ENCODE results near the gene ATRNL1. TPM values are rescaled to one million over a fixed set of nuclear protein-coding genes. Genes with fewer than 3 reads are reported as not detected.
"Not testable (repeated sequence)": the region's sequence is repeated elsewhere in the genome, so short reads cannot be mapped to it uniquely, and the experiment has no call there.

ATRNL1 gene
- polyA plus RNA-seq, 3 donors: 0.09 to 0.94 (median 0.34) TPM

GRCh38 chr10:115171392-115171960 is 78.3 kb downstream of the ATRNL1 start:
- H3K27ac ChIP-seq (ENCODE audit: low read depth, low read length): no peak overlapping the region
- 1 to 12% (median 6%) methylated on average over 1 of the region's 1 CpG for WGBS, 3 donors

- no peak overlapping the region for H3K27ac ChIP-seq (ENCODE audit: low read depth, low read length)
- 72 to 77% (median 75%) methylated on average over 3 of the region's 3 CpGs for WGBS, 3 donors
Measured at GRCh38 chr10:115173915-115174443, 80.8 kb downstream of the ATRNL1 start.

- not testable (repeated sequence) for H3K27ac ChIP-seq (ENCODE audit: low read depth, low read length)
- 56 to 96% (median 70%) methylated on average over 2 of the region's 2 CpGs for WGBS, 3 donors
Measured at GRCh38 chr10:115207276-115207675, 114.1 kb downstream of the ATRNL1 start.

DNA sequence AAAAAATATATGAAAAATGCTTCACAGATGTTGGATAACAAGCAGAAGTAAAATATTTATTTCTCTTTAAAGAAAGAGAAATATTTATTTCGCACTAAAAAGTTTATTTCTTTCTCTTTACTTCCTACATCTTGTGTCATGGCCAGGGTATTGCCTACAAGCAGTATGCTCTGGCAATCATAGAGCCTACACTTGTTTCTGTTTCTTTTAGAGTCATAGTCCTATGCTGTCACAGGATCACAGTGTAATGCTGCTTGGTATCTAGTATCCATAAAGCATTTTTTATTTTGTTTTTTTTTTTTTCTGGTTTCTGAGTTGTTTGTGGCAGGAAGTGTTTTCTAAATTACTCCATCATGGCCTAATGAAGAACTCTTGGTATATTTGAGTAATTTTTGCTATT is 116.0 kb downstream of the ATRNL1 start:
- 63 to 88% (median 87%) methylated on average over 1 of the region's 1 CpG for WGBS, 3 donors
- no peak overlapping the region for H3K27ac ChIP-seq (ENCODE audit: low read depth, low read length)

DNA sequence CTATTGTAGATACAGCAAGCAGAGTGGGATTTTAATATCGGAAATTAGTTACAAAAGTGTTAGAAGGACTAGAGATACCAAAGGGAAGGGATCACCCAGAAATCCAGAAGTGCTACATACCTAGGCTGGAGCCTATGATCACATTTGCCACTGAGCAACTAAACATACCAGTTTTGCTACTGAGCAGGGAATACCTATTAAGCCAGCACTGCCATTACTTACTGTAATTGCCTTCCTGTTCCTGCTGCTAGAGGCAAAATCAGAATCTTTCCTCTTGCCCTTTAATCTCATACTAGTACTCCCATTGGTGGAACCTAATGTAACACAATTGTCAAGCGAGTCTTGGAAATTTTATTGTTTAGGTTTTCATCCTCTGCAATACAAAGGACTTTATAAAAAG is 121.7 kb downstream of the ATRNL1 start:
- 84 to 92% (median 87%) methylated on average over 2 of the region's 2 CpGs for WGBS, 3 donors
- no peak overlapping the region for H3K27ac ChIP-seq (ENCODE audit: low read depth, low read length)

GRCh38 chr10:115219203-115219602 is 126.0 kb downstream of the ATRNL1 start:
- 76 to 88% (median 87%) methylated on average over 3 of the region's 3 CpGs for WGBS, 3 donors
- H3K27ac ChIP-seq (ENCODE audit: low read depth, low read length): no peak overlapping the region

- no peak overlapping the region for H3K27ac ChIP-seq (ENCODE audit: low read depth, low read length)
Measured at GRCh38 chr10:115222039-115222438, 128.9 kb downstream of the ATRNL1 start.

- H3K27ac ChIP-seq (ENCODE audit: low read depth, low read length): no peak overlapping the region
- WGBS, 3 donors: 86 to 98% (median 89%) methylated on average over 2 of the region's 2 CpGs
Measured at GRCh38 chr10:115239761-115240160, 146.6 kb downstream of the ATRNL1 start.

- H3K27ac ChIP-seq (ENCODE audit: low read depth, low read length): no peak overlapping the region
- 78 to 92% (median 84%) methylated on average over 3 of the region's 3 CpGs for WGBS, 3 donors
Measured at GRCh38 chr10:115250784-115251183, 157.6 kb downstream of the ATRNL1 start.

GRCh38 chr10:115253765-115254164 is 160.6 kb downstream of the ATRNL1 start:
- not testable (repeated sequence) for H3K27ac ChIP-seq (ENCODE audit: low read depth, low read length)
- WGBS, 3 donors: 91 to 100% (median 98%) methylated on average over 1 of the region's 1 CpG

DNA sequence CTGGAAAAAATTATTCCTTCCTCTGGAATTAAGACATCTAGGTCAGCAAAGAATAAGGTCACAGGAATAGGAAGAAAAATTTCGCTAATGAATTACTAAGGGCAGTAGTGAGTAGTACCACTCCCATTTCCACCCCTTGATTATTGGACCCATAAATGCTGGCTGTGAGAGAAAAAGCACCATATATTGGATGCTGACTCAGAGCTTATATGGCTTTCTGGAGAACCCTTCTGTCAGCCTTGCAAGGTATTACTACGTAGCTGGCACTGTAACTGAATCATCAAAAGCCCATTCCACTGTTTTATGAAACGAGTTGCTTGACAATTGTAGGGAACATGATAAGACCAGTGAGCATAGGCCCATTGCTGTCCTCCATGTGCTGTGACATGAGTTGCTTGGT is 179.3 kb downstream of the ATRNL1 start:
- WGBS, 3 donors: 79 to 92% (median 80%) methylated on average over 3 of the region's 3 CpGs
- H3K27ac ChIP-seq (ENCODE audit: low read depth, low read length): no peak overlapping the region

DNA sequence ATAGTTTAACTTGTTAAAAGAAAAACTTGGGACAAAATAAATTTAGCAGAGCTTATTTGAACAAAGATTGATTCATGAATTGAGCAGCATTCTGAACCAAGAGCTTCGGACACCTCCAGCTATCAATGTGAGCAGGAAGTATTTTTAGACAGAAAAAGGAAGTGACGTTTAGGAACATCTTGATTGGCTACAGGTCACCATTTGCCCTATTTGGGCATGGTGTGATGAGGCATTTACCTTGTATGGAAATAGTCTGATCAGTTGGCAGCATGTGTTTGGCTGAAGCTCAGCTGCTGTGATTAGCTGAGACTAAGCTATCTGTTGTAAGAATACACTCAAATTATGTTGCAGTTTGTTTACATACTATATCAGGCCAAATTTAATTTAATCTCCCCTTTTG is 185.1 kb downstream of the ATRNL1 start:
- 64 to 87% (median 68%) methylated on average over 2 of the region's 2 CpGs for WGBS, 3 donors
- H3K27ac ChIP-seq (ENCODE audit: low read depth, low read length): no peak overlapping the region

DNA sequence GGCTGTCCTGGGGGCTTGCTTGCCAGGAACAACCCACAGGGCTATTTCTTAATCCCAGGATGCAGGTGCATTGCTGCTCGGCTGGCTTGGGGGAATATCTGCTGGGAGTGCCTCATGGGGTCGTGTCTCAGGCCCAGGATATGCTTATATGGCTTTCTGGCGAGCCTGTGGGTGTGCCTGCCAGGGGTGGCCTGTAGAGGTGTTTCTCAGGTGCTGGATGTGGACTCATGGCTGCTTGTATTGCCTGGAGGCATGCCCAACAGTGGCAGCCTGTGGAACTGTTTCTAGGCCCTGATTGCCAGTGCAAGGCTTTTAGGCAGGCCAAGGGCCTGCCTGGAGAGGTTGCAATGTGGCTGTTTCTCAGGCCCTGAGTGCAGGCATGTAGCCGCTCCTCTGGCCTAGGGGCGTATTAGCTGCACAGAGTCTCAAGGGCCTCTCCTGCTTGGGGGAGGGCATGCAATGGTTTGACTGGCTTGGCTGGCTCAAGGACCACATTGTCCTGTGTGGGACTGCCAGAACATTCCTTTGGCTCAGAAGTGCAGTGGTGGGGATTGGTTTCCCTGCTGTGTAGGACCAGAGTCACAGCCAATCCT is 202.1 kb downstream of the ATRNL1 start:
- WGBS, 3 donors: 70 to 87% (median 76%) methylated on average over 5 of the region's 5 CpGs

DNA sequence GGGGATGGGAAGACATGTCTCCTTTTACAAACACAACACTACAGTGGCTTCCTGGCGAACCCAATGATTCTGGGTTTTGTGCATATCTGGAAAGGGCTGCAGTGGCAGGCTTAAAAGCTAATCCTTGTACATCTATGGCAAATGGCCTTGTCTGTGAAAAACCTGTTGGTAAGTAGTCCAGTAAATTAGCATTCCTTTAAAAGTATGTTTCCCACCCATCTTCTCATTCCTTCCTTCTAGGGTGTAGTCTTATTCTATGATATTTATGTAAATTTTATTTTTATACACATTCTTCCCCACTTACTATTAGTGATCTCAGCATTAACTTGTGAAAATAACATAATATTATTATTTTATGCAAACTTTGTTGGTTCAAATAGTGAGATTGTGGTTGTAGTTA is 206.9 kb downstream of the ATRNL1 start:
- H3K27ac ChIP-seq (ENCODE audit: low read depth, low read length): no peak overlapping the region
- 61 to 93% (median 79%) methylated on average over 1 of the region's 1 CpG for WGBS, 3 donors

More for the DNA sequence above, 202.1 kb downstream of the ATRNL1 start:
- H3K27ac ChIP-seq (ENCODE audit: low read depth, low read length): no peak overlapping the region

GRCh38 chr10:115319669-115320068 is 226.5 kb downstream of the ATRNL1 start:
- 88 to 90% (median 89%) methylated on average over 1 of the region's 1 CpG for WGBS, 3 donors
- H3K27ac ChIP-seq (ENCODE audit: low read depth, low read length): not testable (repeated sequence)

- 32 to 64% (median 49%) methylated on average over 2 of the region's 2 CpGs for WGBS, 3 donors
- no peak overlapping the region for H3K27ac ChIP-seq (ENCODE audit: low read depth, low read length)
Measured at GRCh38 chr10:115321360-115321759, 228.2 kb downstream of the ATRNL1 start.

- WGBS, 3 donors: 88 to 93% (median 91%) methylated on average over 2 of the region's 2 CpGs
- no peak overlapping the region for H3K27ac ChIP-seq (ENCODE audit: low read depth, low read length)
Measured at GRCh38 chr10:115328331-115328730, 235.2 kb downstream of the ATRNL1 start.

- H3K27ac ChIP-seq (ENCODE audit: low read depth, low read length): no peak overlapping the region
- WGBS, 3 donors: 88 to 100% (median 92%) methylated on average over 1 of the region's 1 CpG
Measured at GRCh38 chr10:115335366-115335765, 242.2 kb downstream of the ATRNL1 start.

- 2 to 11% (median 10%) methylated on average over 2 of the region's 2 CpGs for WGBS, 3 donors
- H3K27ac ChIP-seq (ENCODE audit: low read depth, low read length): no peak overlapping the region
Measured at GRCh38 chr10:115355162-115355760, 262.1 kb downstream of the ATRNL1 start.

DNA sequence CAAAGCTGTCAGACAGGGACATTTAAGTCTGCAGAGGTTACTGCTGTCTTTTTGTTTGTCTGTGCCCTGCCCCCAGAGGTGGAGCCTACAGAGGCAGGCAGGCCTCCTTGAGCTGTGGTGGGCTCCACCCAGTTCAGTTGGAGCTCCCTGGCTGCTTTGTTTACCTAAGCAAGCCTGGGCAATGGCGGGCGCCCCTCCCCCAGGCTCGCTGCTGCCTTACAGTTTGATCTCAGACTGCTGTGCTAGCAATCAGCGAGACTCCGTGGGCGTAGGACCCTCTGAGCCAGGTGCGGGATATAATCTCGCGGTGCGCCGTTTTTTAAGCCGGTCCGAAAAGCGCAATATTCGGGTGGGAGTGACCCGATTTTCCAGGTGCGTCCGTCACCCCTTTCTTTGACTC is 274.8 kb downstream of the ATRNL1 start:
- H3K27ac ChIP-seq (ENCODE audit: low read depth, low read length): not testable (repeated sequence)
- 89 to 94% (median 93%) methylated on average over 13 to 18 of the region's 18 CpGs for WGBS, 3 donors
